IPS-20b (cell line): ENCODE results near the gene ABCB8.
A peak's percentile ranks its signal among the peaks of the same experiment; 100 is the strongest.
"Not testable (repeated sequence)": the region's sequence is repeated elsewhere in the genome, so short reads cannot be mapped to it uniquely, and the experiment has no call there.

ENCODE experiments used
- H3K27ac ChIP-seq: one replicate; pipeline ENCODE4 v1.5.1; 2013; ENCODE audit warnings: low read length
- H3K27me3 ChIP-seq: 2 replicates; pipeline ENCODE4 v1.6.1; 2013; ENCODE audit warnings: mild to moderate bottlenecking, low read length, inconsistent platforms; ENCODE audit not compliant: insufficient read depth
- H3K36me3 ChIP-seq: 2 replicates; pipeline ENCODE4 v1.6.1; 2013; ENCODE audit warnings: low read depth, mild to moderate bottlenecking, inconsistent platforms, low read length, moderate library complexity; ENCODE audit not compliant: insufficient read depth
- H3K4me1 ChIP-seq: 2 replicates; pipeline ENCODE4 v1.6.1; 2013; ENCODE audit warnings: mild to moderate bottlenecking, control low read depth, inconsistent platforms, low read length, moderate library complexity; ENCODE audit not compliant: insufficient read depth
- H3K4me3 ChIP-seq: 2 replicates; pipeline ENCODE4 v1.5.1; 2013; ENCODE audit warnings: mild to moderate bottlenecking, low read length, inconsistent platforms
- H3K9ac ChIP-seq: 2 replicates; pipeline ENCODE4 v1.6.1; 2013; ENCODE audit warnings: low read depth, mild to moderate bottlenecking, inconsistent platforms, low read length, moderate library complexity
- H3K9me3 ChIP-seq: 2 replicates; pipeline ENCODE4 v1.6.1; 2013; ENCODE audit warnings: mild to moderate bottlenecking, low read depth, low read length, inconsistent platforms; ENCODE audit not compliant: insufficient read depth

ABCB8 gene

GRCh38 chr7:151043449-151043848 lies 15.2 kb downstream of the ABCB8 start:
- H3K9me3 ChIP-seq, H3K4me3 ChIP-seq, H3K27me3 ChIP-seq, H3K27ac ChIP-seq, H3K4me1 ChIP-seq, H3K36me3 ChIP-seq, H3K9ac ChIP-seq: not testable (repeated sequence)

DNA sequence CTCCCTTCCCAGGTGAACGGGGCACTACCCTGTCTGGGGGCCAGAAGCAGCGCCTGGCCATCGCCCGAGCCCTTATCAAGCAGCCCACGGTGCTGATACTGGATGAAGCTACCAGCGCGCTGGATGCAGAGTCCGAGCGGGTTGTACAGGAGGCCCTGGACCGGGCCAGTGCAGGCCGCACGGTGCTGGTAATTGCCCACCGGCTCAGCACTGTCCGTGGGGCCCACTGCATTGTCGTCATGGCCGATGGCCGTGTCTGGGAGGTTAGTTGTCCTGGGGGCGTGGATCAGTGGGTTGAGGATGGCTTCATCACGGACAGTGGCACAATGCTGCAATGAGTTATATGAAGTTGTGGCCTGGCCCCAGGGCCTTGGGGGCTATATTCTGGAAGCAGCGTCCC lies 15.7 kb downstream of the ABCB8 start:
- Histone ChIP-seq H3K4me3 (no peak overlapping the region), H3K27ac (no peak overlapping the region), H3K9me3 (no peaks in the 10 kb centered on the region), H3K9ac (no peak overlapping the region), H3K4me1 (no peaks in the 10 kb centered on the region), H3K36me3 (no peaks in the 10 kb centered on the region), H3K27me3 (peaks cover 5% of the 10 kb centered on the region)

DNA sequence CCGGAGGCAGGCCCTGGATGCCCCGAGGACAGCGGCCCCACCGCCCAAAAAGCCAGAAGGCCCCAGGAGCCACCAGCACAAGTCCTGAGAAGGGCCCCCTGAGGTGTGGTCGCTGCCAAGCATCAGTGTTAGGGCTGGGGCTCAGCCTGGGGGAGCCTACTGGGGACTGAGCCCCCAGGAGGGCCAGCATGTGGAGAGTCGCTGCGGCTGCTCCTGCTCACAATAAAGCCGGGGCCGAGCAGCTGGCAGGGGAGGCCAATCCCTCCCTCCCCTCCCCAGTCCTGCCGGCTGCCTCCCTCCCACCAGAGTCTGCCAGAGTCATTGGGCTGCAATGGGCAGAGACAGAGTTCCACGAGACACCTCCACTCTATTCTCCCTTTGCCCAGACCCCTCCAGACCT lies 17.0 kb downstream of the ABCB8 start:
- no peak overlapping the region for H3K27ac ChIP-seq
- H3K9ac ChIP-seq: no peak overlapping the region
- no peaks in the 10 kb centered on the region for H3K4me1 ChIP-seq
- H3K4me3 ChIP-seq: no peak overlapping the region
- H3K27me3 ChIP-seq: peaks cover 18% of the 10 kb centered on the region
- H3K9me3 ChIP-seq: no peaks in the 10 kb centered on the region
- H3K36me3 ChIP-seq: no peaks in the 10 kb centered on the region

DNA sequence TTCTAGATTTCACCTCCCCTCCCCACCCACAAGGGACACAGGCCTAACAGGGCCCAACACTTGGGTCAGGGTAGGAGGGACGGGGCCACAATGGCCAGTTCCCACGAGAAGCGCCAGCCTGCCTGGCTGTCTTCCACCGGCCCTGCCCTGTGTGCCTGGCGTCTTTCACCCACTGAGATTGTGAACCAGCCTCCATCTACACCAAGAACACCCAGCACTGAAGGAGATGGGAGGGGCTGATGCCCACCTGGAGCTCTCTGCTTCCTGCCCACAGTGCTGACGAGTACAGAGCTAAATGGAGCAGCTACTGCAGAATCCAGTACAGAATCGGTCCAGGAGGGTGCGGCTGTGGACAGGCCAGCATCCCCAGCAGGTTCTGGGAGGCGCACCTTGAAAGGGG lies 17.7 kb downstream of the ABCB8 start:
- H3K36me3 ChIP-seq: no peaks in the 10 kb centered on the region
- H3K27me3 ChIP-seq: peaks cover 25% of the 10 kb centered on the region
- H3K4me3 ChIP-seq: no peak overlapping the region
- no peak overlapping the region for H3K9ac ChIP-seq
- H3K9me3 ChIP-seq: no peaks in the 10 kb centered on the region
- H3K27ac ChIP-seq: no peak overlapping the region
- H3K4me1 ChIP-seq: no peaks in the 10 kb centered on the region

DNA sequence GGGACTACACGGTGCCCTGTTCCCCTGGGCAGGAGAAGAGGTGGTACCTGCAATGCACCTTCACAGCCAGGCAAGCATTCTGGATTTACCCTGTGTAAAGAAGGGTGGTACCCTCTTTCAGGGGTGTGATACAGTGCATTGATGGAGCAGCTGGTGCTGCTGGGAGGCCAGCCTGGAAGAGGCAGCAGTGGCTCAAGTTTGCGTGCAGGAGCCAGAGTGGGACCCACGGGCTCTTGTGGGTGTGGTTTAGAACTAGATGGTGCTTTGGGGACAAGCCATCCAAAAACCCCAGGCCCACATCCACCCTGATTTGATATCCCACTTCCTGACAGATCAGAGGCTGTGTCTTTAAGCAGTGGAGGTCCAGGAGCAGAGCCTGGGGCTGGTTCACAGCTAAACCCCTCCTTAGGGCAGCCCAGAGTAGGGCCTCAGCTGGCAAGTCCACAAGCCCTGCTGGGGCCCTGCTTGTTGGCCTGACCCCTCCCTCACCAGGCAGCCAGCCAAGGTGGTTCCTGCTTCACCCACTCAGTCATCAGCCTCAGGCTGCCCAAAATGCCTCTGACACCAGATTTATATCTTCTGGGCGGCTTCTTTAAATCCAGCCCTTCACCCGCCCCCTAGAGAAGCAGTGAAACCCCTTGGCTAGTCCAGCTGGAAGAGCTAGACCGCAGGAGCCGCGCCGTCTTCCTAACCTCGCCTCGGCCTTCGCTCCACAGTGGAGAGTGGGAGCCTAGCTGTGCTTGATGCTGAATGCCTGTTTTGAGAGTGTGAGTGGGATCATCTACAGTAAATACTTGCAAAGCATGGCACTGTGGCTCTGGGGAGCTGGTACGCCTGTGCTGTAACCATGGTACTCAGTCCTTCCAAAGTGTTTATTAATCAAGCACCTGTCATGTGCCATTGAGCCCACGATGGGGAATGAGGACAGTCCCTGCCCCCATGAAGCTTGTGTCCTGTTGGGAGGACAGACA lies 18.6 kb downstream of the ABCB8 start:
- H3K36me3 ChIP-seq: no peaks in the 10 kb centered on the region
- no peak overlapping the region for H3K27ac ChIP-seq
- no peaks in the 10 kb centered on the region for H3K4me1 ChIP-seq
- H3K4me3 ChIP-seq: no peak overlapping the region
- H3K27me3 ChIP-seq: peaks cover 34% of the 10 kb centered on the region
- no peaks in the 10 kb centered on the region for H3K9me3 ChIP-seq
- H3K9ac ChIP-seq: no peak overlapping the region

- Histone ChIP-seq H3K27ac (no peak within 1 kb of the TSS), H3K27me3 (peaks cover 46% of the 10 kb centered on the region), H3K9me3 (no peaks in the 10 kb centered on the region), H3K4me1 (no peaks in the 10 kb centered on the region), H3K4me3 (no peak within 1 kb of the TSS), H3K36me3 (no peaks in the 10 kb centered on the region), H3K9ac (no peak within 1 kb of the TSS)
Measured at GRCh38 chr7:151047976-151048815, 19.9 kb downstream of the ABCB8 start, which contains the start of gene ASIC3. Gene ASIC3 (plus strand): TSS chr7:151048531. CDS start chr7:151048886, 355 bp downstream.

- Histone ChIP-seq H3K9ac (no peak overlapping the region), H3K9me3 (no peaks in the 10 kb centered on the region), H3K36me3 (no peaks in the 10 kb centered on the region), H3K4me3 (no peak overlapping the region), H3K27ac (no peak overlapping the region), H3K4me1 (no peaks in the 10 kb centered on the region), H3K27me3 (peaks cover 46% of the 10 kb centered on the region)
Measured at GRCh38 chr7:151048911-151049463, 20.7 kb downstream of the ABCB8 start.

DNA sequence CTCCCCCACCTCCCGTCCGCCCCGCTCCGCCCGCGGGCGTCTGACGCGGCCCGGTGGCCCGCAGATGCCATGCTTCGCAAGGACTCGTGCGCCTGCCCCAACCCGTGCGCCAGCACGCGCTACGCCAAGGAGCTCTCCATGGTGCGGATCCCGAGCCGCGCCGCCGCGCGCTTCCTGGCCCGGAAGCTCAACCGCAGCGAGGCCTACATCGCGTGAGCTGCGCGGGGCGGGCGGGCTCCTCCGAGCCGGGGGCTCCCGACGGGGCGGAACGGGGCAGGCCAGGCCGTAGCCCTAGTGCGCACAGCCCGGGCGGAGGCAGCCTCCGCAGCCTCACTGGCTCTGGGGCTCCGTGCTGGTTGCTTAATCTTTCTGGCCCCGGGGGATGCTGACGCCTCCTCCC lies 22.9 kb downstream of the ABCB8 start:
- Histone ChIP-seq H3K27me3 (peaks cover 53% of the 10 kb centered on the region), H3K4me1 (no peaks in the 10 kb centered on the region), H3K27ac (no peak overlapping the region), H3K9ac (no peak overlapping the region), H3K9me3 (no peaks in the 10 kb centered on the region), H3K36me3 (no peaks in the 10 kb centered on the region), H3K4me3 (peak overlapping the region; percentile 44; the same call in 1 of the 2 replicates)

- peaks cover 66% of the 10 kb centered on the region for H3K27me3 ChIP-seq
- no peaks in the 10 kb centered on the region for H3K36me3 ChIP-seq
- H3K4me1 ChIP-seq: no peaks in the 10 kb centered on the region
- H3K9me3 ChIP-seq: no peaks in the 10 kb centered on the region
- no peak overlapping the region for H3K27ac ChIP-seq
- H3K9ac ChIP-seq: no peak overlapping the region
- H3K4me3 ChIP-seq: no peak overlapping the region
Measured at GRCh38 chr7:151053096-151053495, 24.8 kb downstream of the ABCB8 start.

- Histone ChIP-seq H3K9me3 (no peaks in the 10 kb centered on the region), H3K27ac (no peak overlapping the region), H3K4me3 (no peak overlapping the region), H3K36me3 (no peaks in the 10 kb centered on the region), H3K27me3 (peaks cover 65% of the 10 kb centered on the region), H3K4me1 (peaks cover 5% of the 10 kb centered on the region), H3K9ac (no peak overlapping the region)
Measured at GRCh38 chr7:151053751-151054150, 25.5 kb downstream of the ABCB8 start.

- H3K4me3 ChIP-seq: peak overlapping the region; percentile 94; the same call in 1 of the 2 replicates
Measured at GRCh38 chr7:151056283-151056665, 28.0 kb downstream of the ABCB8 start.

More at GRCh38 chr7:151056283-151056665, 28.0 kb downstream of the ABCB8 start:
- H3K9ac ChIP-seq: no peak overlapping the region
- peaks cover 16% of the 10 kb centered on the region for H3K4me1 ChIP-seq
- peaks cover 54% of the 10 kb centered on the region for H3K27me3 ChIP-seq
- no peaks in the 10 kb centered on the region for H3K9me3 ChIP-seq
- no peak overlapping the region for H3K27ac ChIP-seq
- H3K36me3 ChIP-seq: no peaks in the 10 kb centered on the region
